Endometrial microvascular endothelial cells (primary cell): ENCODE results near the gene TSPAN8. TPM values are rescaled to one million over a fixed set of nuclear protein-coding genes. Genes with fewer than 3 reads are reported as not detected.

Experiments used
- total RNA-seq: library from RNA; depleted of rRNA; stranded (reverse); fragments of >200 nt; gene quantifications from one replicate; pipeline ENCODE4 v1.2.3, GENCODE V29; 2015; ENCODE audit errors: inconsistent ontology term

Gene TSPAN8
- total RNA-seq, 1 donor from 2014 or later, result not detected

Other genes starting within 250 kb of the TSPAN8 start
- gene PTPRR, start 237.3 kb downstream of the TSPAN8 start, total RNA-seq, result 0.74 TPM